ENCODE results near the gene MAP3K15. TPM values are rescaled to one million over a fixed set of nuclear protein-coding genes. Genes with fewer than 3 reads are reported as not detected.

MAP3K15 gene
- total and polyA plus RNA-seq, 9 donors = 0.37 to 11.6 (median 1.4) TPM

- DNase-seq = no peak
- H3K36me3 ChIP-seq = no peaks in the 10 kb centered on the region
- no peaks in the 10 kb centered on the region for H3K4me1 ChIP-seq (ENCODE audit: insufficient read depth)
- intact Hi-C loops (cut with DNase I) = no loop called here
- TF ChIP-seq CTCF (IDR thresholded peaks at IDR 0.05) (no peak), POLR2A (IDR thresholded peaks at IDR 0.05) (no peak), EP300 (IDR thresholded peaks at IDR 0.05) (no peak)
- no peaks in the 10 kb centered on the region for H3K27me3 ChIP-seq
- no peaks in the 10 kb centered on the region for H3K9me3 ChIP-seq
- WGBS, 3 donors = 75 to 85% (median 79%) methylated on average over 10 of the region's 10 CpGs
- no peak overlapping the region for H3K4me3 ChIP-seq
- H3K27ac ChIP-seq = no peak overlapping the region
Observed at GRCh38 chrX:19563327-19563726, 48.0 kb upstream of the MAP3K15 start.

- no peaks in the 10 kb centered on the region for H3K4me1 ChIP-seq (ENCODE audit: insufficient read depth)
- DNase-seq = no peak
- intact Hi-C loops (cut with DNase I) = no loop called here
- no peaks in the 10 kb centered on the region for H3K36me3 ChIP-seq
- H3K9me3 ChIP-seq = no peaks in the 10 kb centered on the region
- WGBS, 3 donors = 43 to 53% (median 43%) methylated on average over 1 of the region's 1 CpG
- TF ChIP-seq POLR2A (IDR thresholded peaks at IDR 0.05) (no peak), EP300 (IDR thresholded peaks at IDR 0.05) (no peak), CTCF (IDR thresholded peaks at IDR 0.05) (no peak)
- H3K27ac ChIP-seq = no peak overlapping the region
- no peaks in the 10 kb centered on the region for H3K27me3 ChIP-seq
- H3K4me3 ChIP-seq = no peak overlapping the region
Observed at GRCh38 chrX:19560611-19561010, 45.3 kb upstream of the MAP3K15 start.

GRCh38 chrX:19557822-19558221, 42.5 kb upstream of the MAP3K15 start:
- no peak overlapping the region for H3K27ac ChIP-seq
- no peak for DNase-seq
- H3K27me3 ChIP-seq = no peaks in the 10 kb centered on the region
- no peaks in the 10 kb centered on the region for H3K4me1 ChIP-seq (ENCODE audit: insufficient read depth)
- intact Hi-C loops (cut with DNase I) = no loop called here
- WGBS, 3 donors = 71 to 75% (median 72%) methylated on average over 2 of the region's 2 CpGs
- TF ChIP-seq CTCF (IDR thresholded peaks at IDR 0.05) (no peak), POLR2A (IDR thresholded peaks at IDR 0.05) (no peak), EP300 (IDR thresholded peaks at IDR 0.05) (no peak)
- no peaks in the 10 kb centered on the region for H3K9me3 ChIP-seq
- H3K36me3 ChIP-seq = no peaks in the 10 kb centered on the region
- H3K4me3 ChIP-seq = no peak overlapping the region

- no peak overlapping the region for H3K27ac ChIP-seq
- H3K27me3 ChIP-seq = no peaks in the 10 kb centered on the region
- no peak for TF ChIP-seq EP300 (IDR thresholded peaks at IDR 0.05)
- TF ChIP-seq CTCF (IDR thresholded peaks at IDR 0.05) = no peak
- no peak for TF ChIP-seq POLR2A (IDR thresholded peaks at IDR 0.05)
- DNase-seq = no peak
- no peaks in the 10 kb centered on the region for H3K36me3 ChIP-seq
- no peaks in the 10 kb centered on the region for H3K9me3 ChIP-seq
- WGBS, 3 donors = 76 to 85% (median 80%) methylated on average over 4 of the region's 4 CpGs
- H3K4me1 ChIP-seq (ENCODE audit: insufficient read depth) = no peaks in the 10 kb centered on the region
- no peak overlapping the region for H3K4me3 ChIP-seq
- intact Hi-C loops (cut with DNase I) = no loop called here
Observed at GRCh38 chrX:19556202-19556601, 40.9 kb upstream of the MAP3K15 start.

GRCh38 chrX:19555683-19556082, 40.4 kb upstream of the MAP3K15 start:
- no peaks in the 10 kb centered on the region for H3K36me3 ChIP-seq
- H3K9me3 ChIP-seq = no peaks in the 10 kb centered on the region
- WGBS, 3 donors = 45 to 64% (median 56%) methylated on average over 5 of the region's 5 CpGs
- H3K27ac ChIP-seq = no peak overlapping the region
- DNase-seq = no peak
- no peaks in the 10 kb centered on the region for H3K27me3 ChIP-seq
- no peaks in the 10 kb centered on the region for H3K4me1 ChIP-seq (ENCODE audit: insufficient read depth)
- intact Hi-C loops (cut with DNase I) = no loop called here
- no peak for TF ChIP-seq POLR2A (IDR thresholded peaks at IDR 0.05)
- no peak for TF ChIP-seq CTCF (IDR thresholded peaks at IDR 0.05)
- TF ChIP-seq EP300 (IDR thresholded peaks at IDR 0.05) = no peak
- H3K4me3 ChIP-seq = no peak overlapping the region
